Mucosa of stomach (tissue), 1 donor: ENCODE data around the gene ELF3.
"Not testable (repeated sequence)": the region's sequence is repeated elsewhere in the genome, so short reads cannot be mapped to it uniquely, and the experiment has no call there.

Experiments used
- H3K27me3 ChIP-seq: one replicate; pipeline ENCODE4 v1.7.0; 2013; ENCODE audit warnings: mild to moderate bottlenecking, low read length; ENCODE audit not compliant: control insufficient read depth, insufficient read depth
- H3K36me3 ChIP-seq: one replicate; pipeline ENCODE4 v1.7.0; 2013; ENCODE audit warnings: low read length; ENCODE audit not compliant: control insufficient read depth, insufficient read depth
- H3K4me1 ChIP-seq: one replicate; pipeline ENCODE4 v1.7.0; 2013; ENCODE audit warnings: mild to moderate bottlenecking, low read length; ENCODE audit not compliant: control insufficient read depth, insufficient read depth
- H3K4me3 ChIP-seq: one replicate; pipeline ENCODE4 v1.7.0; 2013; ENCODE audit warnings: low read length
- H3K9ac ChIP-seq: one replicate; pipeline ENCODE4 v1.7.0; 2013; ENCODE audit warnings: mild to moderate bottlenecking, low read length, moderate library complexity
- H3K9me3 ChIP-seq: one replicate; pipeline ENCODE4 v1.7.0; 2013; ENCODE audit warnings: mild to moderate bottlenecking, low read length, moderate library complexity; ENCODE audit not compliant: control insufficient read depth
- donor health status: Pancreatic carcinoma.

The ELF3 gene

GRCh38 chr1:202012544-202013478 is 2.4 kb downstream of the ELF3 start:
- peak overlapping the region; percentile 100 for H3K9ac ChIP-seq
- H3K9me3 ChIP-seq, result no peaks in the 10 kb centered on the region
- H3K27me3 ChIP-seq, result no peaks in the 10 kb centered on the region
- H3K36me3 ChIP-seq, result peaks cover 56% of the 10 kb centered on the region
- peak overlapping the region; percentile 99 for H3K4me3 ChIP-seq
- H3K4me1 ChIP-seq, result peaks cover 34% of the 10 kb centered on the region

GRCh38 chr1:202013603-202014002 is 3.2 kb downstream of the ELF3 start:
- peaks cover 56% of the 10 kb centered on the region for H3K36me3 ChIP-seq
- peak overlapping the region; percentile 100 for H3K9ac ChIP-seq

GRCh38 chr1:202014060-202014459 is 3.7 kb downstream of the ELF3 start:
- H3K36me3 ChIP-seq, result peaks cover 56% of the 10 kb centered on the region
- H3K9ac ChIP-seq, result peak overlapping the region; percentile 100
- peak overlapping the region; percentile 99 for H3K4me3 ChIP-seq

More at GRCh38 chr1:202013603-202014002, 3.2 kb downstream of the ELF3 start:
- Histone ChIP-seq H3K9me3 (no peaks in the 10 kb centered on the region), H3K4me3 (peak overlapping the region; percentile 99), H3K27me3 (no peaks in the 10 kb centered on the region), H3K4me1 (peaks cover 38% of the 10 kb centered on the region)

GRCh38 chr1:202014915-202015661 is 4.7 kb downstream of the ELF3 start:
- peak overlapping the region; percentile 100 for H3K9ac ChIP-seq

More at GRCh38 chr1:202014060-202014459, 3.7 kb downstream of the ELF3 start:
- Histone ChIP-seq H3K27me3 (no peaks in the 10 kb centered on the region), H3K9me3 (no peaks in the 10 kb centered on the region), H3K4me1 (peaks cover 40% of the 10 kb centered on the region)

DNA sequence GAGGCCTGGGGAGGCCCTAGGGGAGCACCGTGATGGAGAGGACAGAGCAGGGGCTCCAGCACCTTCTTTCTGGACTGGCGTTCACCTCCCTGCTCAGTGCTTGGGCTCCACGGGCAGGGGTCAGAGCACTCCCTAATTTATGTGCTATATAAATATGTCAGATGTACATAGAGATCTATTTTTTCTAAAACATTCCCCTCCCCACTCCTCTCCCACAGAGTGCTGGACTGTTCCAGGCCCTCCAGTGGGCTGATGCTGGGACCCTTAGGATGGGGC is 5.2 kb downstream of the ELF3 start:
- Histone ChIP-seq H3K9me3 (no peaks in the 10 kb centered on the region), H3K36me3 (peaks cover 54% of the 10 kb centered on the region), H3K4me3 (peak overlapping the region; percentile 99), H3K9ac (peak overlapping the region; percentile 100), H3K4me1 (peaks cover 49% of the 10 kb centered on the region), H3K27me3 (no peaks in the 10 kb centered on the region)

More at GRCh38 chr1:202014915-202015661, 4.7 kb downstream of the ELF3 start:
- Histone ChIP-seq H3K4me1 (peaks cover 45% of the 10 kb centered on the region), H3K36me3 (peaks cover 56% of the 10 kb centered on the region), H3K4me3 (peak overlapping the region; percentile 99), H3K27me3 (no peaks in the 10 kb centered on the region), H3K9me3 (no peaks in the 10 kb centered on the region)

DNA sequence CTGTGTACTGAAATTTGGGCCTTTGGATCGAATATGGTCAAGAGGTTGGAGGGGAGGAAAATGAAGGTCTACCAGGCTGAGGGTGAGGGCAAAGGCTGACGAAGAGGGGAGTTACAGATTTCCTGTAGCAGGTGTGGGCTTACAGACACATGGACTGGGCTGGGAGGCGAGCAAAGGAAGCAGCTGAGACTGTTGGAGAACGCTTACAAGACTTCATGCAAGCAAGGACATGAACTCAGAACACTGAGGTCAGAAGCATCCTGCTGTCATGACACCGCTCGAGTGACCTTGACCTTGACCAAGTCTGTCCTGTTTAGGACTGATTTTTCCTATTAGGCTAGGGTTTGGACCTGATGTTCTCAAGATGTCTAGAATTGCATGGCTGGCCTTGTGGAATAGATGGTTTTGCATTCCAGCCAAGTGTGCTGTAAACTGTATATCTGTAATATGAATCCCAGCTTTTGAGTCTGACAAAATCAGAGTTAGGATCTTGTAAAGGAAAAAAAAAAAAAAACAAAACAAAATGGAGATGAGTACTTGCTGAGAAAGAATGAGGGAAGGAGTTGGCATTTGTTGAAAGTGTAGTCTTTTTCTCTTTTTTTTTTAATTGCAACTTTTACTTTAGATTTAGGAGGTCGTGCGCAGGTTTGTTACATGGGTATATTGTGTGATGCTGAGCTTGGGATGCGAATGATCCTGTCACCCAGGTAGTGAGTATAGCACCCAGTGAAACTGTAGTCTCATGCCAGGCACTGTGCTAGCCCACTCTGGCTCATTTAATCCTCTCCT is 5.8 kb downstream of the ELF3 start:
- Histone ChIP-seq H3K9ac (peak overlapping the region; percentile 100), H3K4me3 (peak overlapping the region; percentile 99), H3K36me3 (peaks cover 48% of the 10 kb centered on the region), H3K4me1 (peaks cover 50% of the 10 kb centered on the region), H3K27me3 (no peaks in the 10 kb centered on the region), H3K9me3 (no peaks in the 10 kb centered on the region)

DNA sequence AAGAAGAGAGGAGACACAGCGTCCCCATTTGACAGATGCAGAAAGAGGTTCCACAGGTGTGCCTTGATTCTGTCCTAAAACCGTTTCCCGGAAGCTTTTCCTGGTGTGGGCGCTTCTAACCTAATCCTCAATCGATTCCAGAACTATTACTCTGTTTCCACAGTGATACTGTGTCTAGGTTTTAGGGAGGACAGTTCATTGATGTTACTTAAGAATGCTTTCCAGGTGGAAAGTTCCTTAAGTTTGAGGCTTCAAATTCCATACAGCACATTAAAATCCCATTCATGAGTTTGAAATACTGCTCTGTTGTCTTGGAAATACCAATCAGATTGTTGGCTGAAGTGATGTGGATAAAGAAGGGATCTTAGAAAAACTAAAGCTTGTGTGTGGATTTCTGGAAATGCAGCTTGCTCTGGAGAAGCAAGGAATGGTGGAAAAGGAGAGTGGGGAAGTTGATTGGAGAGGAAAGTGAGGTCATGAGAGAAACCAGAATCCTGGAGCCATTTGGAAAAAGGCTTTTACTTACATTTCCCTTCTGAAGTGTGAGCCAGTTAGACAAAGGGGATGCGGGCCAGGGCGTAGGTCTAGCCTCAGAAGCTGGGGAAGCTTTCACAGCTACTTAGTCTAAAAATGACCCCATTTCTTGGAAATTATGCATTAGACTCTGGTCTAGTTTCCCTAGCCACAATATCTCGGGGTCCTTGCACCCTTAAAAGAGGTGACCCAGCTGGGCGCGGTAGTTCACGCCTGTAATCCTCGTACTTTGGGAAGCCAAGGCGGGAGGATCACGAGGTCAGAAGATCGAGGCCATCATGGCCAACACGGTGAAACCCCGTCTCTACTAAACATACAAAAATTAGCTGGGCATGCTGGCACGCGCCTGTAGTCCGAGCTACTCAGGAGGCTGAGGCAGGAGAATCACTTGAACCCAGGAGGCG is 6.7 kb downstream of the ELF3 start:
- no peaks in the 10 kb centered on the region for H3K27me3 ChIP-seq
- no peak overlapping the region for H3K4me3 ChIP-seq
- H3K9ac ChIP-seq, result peak overlapping the region; percentile 100
- H3K9me3 ChIP-seq, result no peaks in the 10 kb centered on the region
- peaks cover 54% of the 10 kb centered on the region for H3K4me1 ChIP-seq
- H3K36me3 ChIP-seq, result peaks cover 40% of the 10 kb centered on the region

- peaks cover 32% of the 10 kb centered on the region for H3K36me3 ChIP-seq
- H3K4me1 ChIP-seq, result peaks cover 61% of the 10 kb centered on the region
- peak overlapping the region; percentile 100 for H3K9ac ChIP-seq
- no peaks in the 10 kb centered on the region for H3K27me3 ChIP-seq
- no peaks in the 10 kb centered on the region for H3K9me3 ChIP-seq
- H3K4me3 ChIP-seq, result no peak overlapping the region
Observed at GRCh38 chr1:202017749-202018467, 7.5 kb downstream of the ELF3 start.

DNA sequence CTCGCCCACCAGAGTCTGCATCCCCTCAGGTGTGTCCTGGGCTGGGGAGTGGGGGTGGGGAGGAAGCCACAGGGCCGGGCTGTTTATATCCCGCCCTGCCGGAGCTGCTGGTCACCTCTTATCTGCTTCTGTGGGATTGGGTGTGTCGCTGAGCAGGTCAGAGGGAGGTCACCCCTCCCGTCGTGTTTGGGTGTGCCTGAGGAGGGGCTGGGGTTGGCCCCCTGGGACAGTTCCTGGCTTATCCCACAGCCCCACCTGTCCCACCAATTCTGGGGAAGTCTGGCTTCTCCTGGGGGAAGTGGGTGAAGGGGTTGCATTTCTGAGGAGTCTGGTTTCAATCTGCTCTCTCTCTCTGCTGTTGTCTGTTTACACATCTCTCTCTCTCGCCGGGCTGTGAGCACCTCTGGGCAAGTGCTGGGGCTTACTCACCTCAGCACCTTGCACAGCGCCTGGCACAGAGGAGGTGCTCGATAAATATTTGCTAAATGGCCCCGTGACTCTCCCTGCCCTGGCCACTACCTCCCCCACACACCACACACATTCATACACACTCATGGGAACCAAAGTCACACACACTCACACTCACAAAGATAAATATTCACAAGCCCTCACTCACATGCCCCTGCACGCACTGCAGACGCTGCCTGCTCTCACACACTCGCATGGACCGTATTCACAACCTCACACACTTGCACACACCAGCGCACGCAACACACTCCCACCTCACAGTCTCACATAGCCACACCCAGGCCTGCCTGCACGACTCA is 8.3 kb downstream of the ELF3 start:
- no peak overlapping the region for H3K4me3 ChIP-seq
- H3K4me1 ChIP-seq, result peaks cover 68% of the 10 kb centered on the region
- no peaks in the 10 kb centered on the region for H3K9me3 ChIP-seq
- H3K36me3 ChIP-seq, result peaks cover 24% of the 10 kb centered on the region
- no peaks in the 10 kb centered on the region for H3K27me3 ChIP-seq
- H3K9ac ChIP-seq, result peak overlapping the region; percentile 100

DNA sequence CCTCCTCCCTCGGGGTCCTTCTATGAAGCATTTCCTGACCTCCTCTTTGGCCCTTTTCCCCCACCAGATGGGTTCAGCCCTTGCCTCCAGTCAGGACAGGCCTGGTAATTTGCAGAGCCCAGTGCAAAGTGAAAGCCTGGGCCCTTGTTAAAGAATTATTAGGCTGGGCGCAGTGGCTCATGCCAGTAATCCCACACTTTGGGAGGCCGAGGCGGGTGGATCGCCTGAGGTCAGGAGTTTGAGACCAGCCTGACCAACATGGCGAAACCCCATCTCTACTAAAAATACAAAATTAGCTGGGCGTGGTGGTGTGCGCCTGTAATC is 8.8 kb downstream of the ELF3 start:
- Histone ChIP-seq H3K36me3 (peaks cover 19% of the 10 kb centered on the region), H3K9ac (peak overlapping the region; percentile 100), H3K4me1 (peaks cover 68% of the 10 kb centered on the region)
- H3K4me3 ChIP-seq, H3K9me3 ChIP-seq, H3K27me3 ChIP-seq: not testable (repeated sequence)
